PFSK-1 (cell line): ENCODE measurements around the gene VOPP1.

ENCODE experiments used
- FOXP2 ChIP-seq: optimal IDR thresholded peaks from 2 replicates; pipeline ENCODE3; 2011; ENCODE audit warnings: borderline replicate concordance, control low read depth, inconsistent platforms; ENCODE audit not compliant: insufficient read depth; ENCODE audit errors: extremely low read length, extremely low read depth
- POLR2AphosphoS5 ChIP-seq: IDR thresholded peaks from 2 replicates; pipeline ENCODE4 v1.6.1; 2012; ENCODE audit warnings: low read depth, mild to moderate bottlenecking, control low read depth, low read length, moderate library complexity
- SIN3A ChIP-seq: IDR thresholded peaks from 2 replicates; pipeline ENCODE4 v1.6.1; 2012; ENCODE audit warnings: mild to moderate bottlenecking, low read length, moderate library complexity, borderline replicate concordance; ENCODE audit not compliant: insufficient read depth
- TAF1 ChIP-seq: IDR thresholded peaks from 2 replicates; pipeline ENCODE4 v1.6.1; 2012; ENCODE audit warnings: low read length, control low read depth, borderline replicate concordance; ENCODE audit not compliant: insufficient read depth
- TF ChIP-seq, protein P1 (sequence below), 2 experiments: IDR thresholded peaks; 2 replicates each; pipeline versions ENCODE4 v1.6.1 to v1.8.0; 2011 to 2012; ENCODE audit warnings: low read depth in 2 of 2, low read length in 2 of 2, control low read depth in 1 of 2, inconsistent platforms in 1 of 2, mild to moderate bottlenecking in 1 of 2, moderate library complexity in 1 of 2; ENCODE audit not compliant: insufficient read depth in 1 of 2

Gene VOPP1

DNA sequence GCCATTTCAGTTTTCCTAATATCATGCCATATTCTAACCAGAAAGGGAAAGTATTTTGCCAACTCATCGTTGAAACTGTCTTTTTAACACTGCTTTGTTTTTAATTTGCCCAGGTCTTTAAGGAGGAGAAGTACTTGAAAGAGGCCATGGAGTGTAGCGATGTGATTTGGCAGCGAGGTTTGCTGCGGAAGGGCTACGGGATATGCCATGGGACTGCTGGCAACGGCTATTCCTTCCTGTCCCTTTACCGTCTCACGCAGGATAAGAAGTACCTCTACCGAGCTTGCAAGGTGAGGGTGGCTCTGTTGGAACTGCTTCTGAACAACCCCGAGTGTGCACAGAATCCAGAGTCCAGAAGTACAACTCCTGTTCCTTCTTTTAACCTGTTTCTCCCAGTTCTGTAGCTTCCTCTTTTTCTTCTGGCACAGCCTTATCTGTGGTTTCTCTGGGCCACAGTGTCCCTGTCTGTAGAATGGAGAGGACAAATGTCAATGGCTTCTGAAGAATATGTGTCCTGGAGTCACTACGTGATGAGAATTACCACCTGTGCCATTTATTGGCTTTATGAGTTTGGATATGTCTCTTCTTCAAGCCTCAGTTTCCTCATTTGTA is 147.1 kb downstream of the VOPP1 start:
- TF ChIP-seq TAF1, result no peak
- no peak for TF ChIP-seq FOXP2
- TF ChIP-seq SIN3A, result no peak
- no peak for TF ChIP-seq POLR2AphosphoS5
- TF ChIP-seq, protein P1, sequence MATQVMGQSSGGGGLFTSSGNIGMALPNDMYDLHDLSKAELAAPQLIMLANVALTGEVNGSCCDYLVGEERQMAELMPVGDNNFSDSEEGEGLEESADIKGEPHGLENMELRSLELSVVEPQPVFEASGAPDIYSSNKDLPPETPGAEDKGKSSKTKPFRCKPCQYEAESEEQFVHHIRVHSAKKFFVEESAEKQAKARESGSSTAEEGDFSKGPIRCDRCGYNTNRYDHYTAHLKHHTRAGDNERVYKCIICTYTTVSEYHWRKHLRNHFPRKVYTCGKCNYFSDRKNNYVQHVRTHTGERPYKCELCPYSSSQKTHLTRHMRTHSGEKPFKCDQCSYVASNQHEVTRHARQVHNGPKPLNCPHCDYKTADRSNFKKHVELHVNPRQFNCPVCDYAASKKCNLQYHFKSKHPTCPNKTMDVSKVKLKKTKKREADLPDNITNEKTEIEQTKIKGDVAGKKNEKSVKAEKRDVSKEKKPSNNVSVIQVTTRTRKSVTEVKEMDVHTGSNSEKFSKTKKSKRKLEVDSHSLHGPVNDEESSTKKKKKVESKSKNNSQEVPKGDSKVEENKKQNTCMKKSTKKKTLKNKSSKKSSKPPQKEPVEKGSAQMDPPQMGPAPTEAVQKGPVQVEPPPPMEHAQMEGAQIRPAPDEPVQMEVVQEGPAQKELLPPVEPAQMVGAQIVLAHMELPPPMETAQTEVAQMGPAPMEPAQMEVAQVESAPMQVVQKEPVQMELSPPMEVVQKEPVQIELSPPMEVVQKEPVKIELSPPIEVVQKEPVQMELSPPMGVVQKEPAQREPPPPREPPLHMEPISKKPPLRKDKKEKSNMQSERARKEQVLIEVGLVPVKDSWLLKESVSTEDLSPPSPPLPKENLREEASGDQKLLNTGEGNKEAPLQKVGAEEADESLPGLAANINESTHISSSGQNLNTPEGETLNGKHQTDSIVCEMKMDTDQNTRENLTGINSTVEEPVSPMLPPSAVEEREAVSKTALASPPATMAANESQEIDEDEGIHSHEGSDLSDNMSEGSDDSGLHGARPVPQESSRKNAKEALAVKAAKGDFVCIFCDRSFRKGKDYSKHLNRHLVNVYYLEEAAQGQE (IDR thresholded peaks at IDR 0.05; ENCODE audit: insufficient read depth in 1 of 2, low read depth in 2 of 2, low read length in 2 of 2), result no peak

DNA sequence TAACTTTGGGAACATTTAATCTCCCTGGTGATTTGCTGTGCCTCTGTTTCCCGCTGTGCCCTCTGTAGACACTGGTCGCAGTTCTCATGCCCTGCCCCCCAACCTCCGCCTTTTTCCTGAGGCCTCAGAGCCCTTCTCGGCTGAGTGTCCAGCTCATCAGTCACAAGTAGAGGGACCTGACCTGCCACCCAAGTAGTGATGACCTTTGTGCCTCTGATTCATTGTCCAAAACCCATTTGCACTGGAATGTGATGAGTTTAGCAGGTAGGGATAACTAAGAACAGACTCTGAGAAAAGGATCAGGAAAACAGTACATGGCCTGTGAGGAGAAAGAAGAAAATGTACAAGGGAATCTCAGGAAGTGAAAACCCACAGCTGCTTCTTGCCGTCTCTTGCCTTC is 148.4 kb downstream of the VOPP1 start:
- no peak for TF ChIP-seq SIN3A
- no peak for TF ChIP-seq POLR2AphosphoS5
- no peak for TF ChIP-seq FOXP2
- TF ChIP-seq TAF1, result no peak
- TF ChIP-seq, protein P1 (IDR thresholded peaks at IDR 0.05; ENCODE audit: insufficient read depth in 1 of 2, low read depth in 2 of 2, low read length in 2 of 2), result no peak

DNA sequence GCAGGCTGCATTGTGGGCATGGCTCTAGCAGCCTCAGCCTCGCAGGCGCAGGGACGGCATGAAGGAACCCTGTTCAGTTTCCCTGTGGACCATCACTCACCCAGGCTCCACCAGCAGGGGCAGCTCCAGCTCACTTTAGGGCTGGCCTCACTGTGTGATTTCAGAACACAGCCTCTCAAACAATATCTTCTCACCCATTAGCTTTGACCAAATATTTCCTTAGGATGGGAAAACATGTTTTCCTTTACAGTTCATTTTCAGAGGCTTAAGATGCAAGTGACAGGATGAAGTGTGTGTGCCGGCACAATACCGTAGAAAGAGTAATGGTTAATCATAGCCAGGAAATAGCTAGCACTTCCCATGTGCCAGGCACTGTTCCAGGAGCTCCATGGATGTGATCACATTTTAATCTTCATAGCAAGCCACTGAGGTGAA is 149.0 kb downstream of the VOPP1 start:
- TF ChIP-seq POLR2AphosphoS5 (no peak), TAF1 (no peak), FOXP2 (no peak), SIN3A (no peak)
- TF ChIP-seq, protein P1 (IDR thresholded peaks at IDR 0.05; ENCODE audit: insufficient read depth in 1 of 2, low read depth in 2 of 2, low read length in 2 of 2), result no peak
